Heart left ventricle (tissue), 16 donors: Measurements from ENCODE around the gene LDLRAD2. TPM values are rescaled to one million over a fixed set of nuclear protein-coding genes. Genes with fewer than 3 reads are reported as not detected.
A peak's percentile ranks its signal among the peaks of the same experiment; 100 is the strongest.

Source experiments
- ATAC-seq, 4 donors: fragments of 200-7000 bp; cut with Tn5 transposase; one replicate each; pipeline ENCODE4 v1.9.1; 2020 to 2022; ENCODE audit warnings: moderate library complexity in 4 of 4, mild to moderate bottlenecking in 3 of 4, moderate number of reproducible peaks in 1 of 4
- DNase-seq, 5 donors: peaks; one replicate each; pipeline ENCODE4 v3.0.0-alpha.2; 2020
- H3K27ac ChIP-seq, 12 donors: fragments of 200-600 bp; sonication (generic) in 4 of 12; one replicate each; pipeline versions ENCODE4 v1.5.0 to v1.8.0; 2016 to 2022; ENCODE audit warnings: mild to moderate bottlenecking in 2 of 12
- H3K27me3 ChIP-seq, 9 donors: fragments of 200-600 bp; sonication (generic) in 2 of 9; one replicate each; pipeline versions ENCODE4 v1.5.1 to v1.8.0; 2016 to 2022; ENCODE audit warnings: mild to moderate bottlenecking in 3 of 9
- H3K36me3 ChIP-seq, 9 donors: fragments of 200-600 bp; sonication (generic) in 2 of 9; one replicate each; pipeline versions ENCODE4 v1.5.0 to v1.8.0; 2018 to 2022; ENCODE audit warnings: mild to moderate bottlenecking in 2 of 9
- H3K4me1 ChIP-seq, 12 donors: fragments of 200-600 bp; sonication (generic) in 4 of 12; one replicate each; pipeline versions ENCODE4 v1.5.0 to v1.8.0; 2016 to 2022; ENCODE audit warnings: mild to moderate bottlenecking in 3 of 12
- H3K4me3 ChIP-seq, 12 donors: fragments of 200-600 bp; sonication (generic) in 4 of 12; one replicate each; pipeline versions ENCODE4 v1.5.0 to v1.8.0; 2017 to 2022; ENCODE audit warnings: mild to moderate bottlenecking in 9 of 12, moderate library complexity in 4 of 12
- H3K9me3 ChIP-seq, 12 donors: fragments of 200-600 bp; sonication (generic) in 4 of 12; one replicate each; pipeline versions ENCODE4 v1.5.0 to v1.8.0; 2016 to 2022; ENCODE audit warnings: mild to moderate bottlenecking in 1 of 12
- POLR2A ChIP-seq, 2 donors: fragments of 450-650 bp; IDR thresholded peaks; one replicate each; pipeline ENCODE4 v1.6.1; 2017; ENCODE audit warnings: antibody characterized with exemption in 2 of 2, mild to moderate bottlenecking in 2 of 2, moderate library complexity in 2 of 2
- WGBS, 4 donors: extraction: QIAGEN DNeasy Blood & Tissue Kit in 2 of 4; methylation state at CpG; one replicate each; pipeline versions ENCODE4 v1.1.5 to v1.1.7; 2013 to 2018; 5-methylcytosine and 5-hydroxymethylcytosine counted together
- intact Hi-C, 10 donors: fragments of 100-400 bp; cut with DNase I; formaldehyde crosslinking; loops; one replicate each; pipeline versions ENCODE4 v1.11.1 to v1.14.2; 2022
- polyA plus RNA-seq, 2 donors: library from polyadenylated mRNA; stranded (reverse); fragments of 200-250 nt; gene quantifications; one replicate each; pipeline ENCODE4 v1.2.3, GENCODE V29; 2013
- total RNA-seq, 9 donors: library from RNA; depleted of rRNA in 2 of 9; stranded (reverse); fragments of >200 nt in 2 of 9; fragmentation: NEBNext Ultra II Directional in 3 of 9; extraction: Animal tissue kit (Norgen Biotek cat#: 25700) in 3 of 9; gene quantifications; one replicate each; pipeline versions ENCODE4 v1.1.0 to v1.2.4, GENCODE V29; 2016 to 2023
- TF ChIP-seq, protein P1 (sequence below), 12 donors: fragments of 200-600 bp; sonication (generic) in 4 of 12; IDR thresholded peaks; one replicate each; pipeline versions ENCODE4 v1.5.0 to v1.8.0; 2018 to 2022; ENCODE audit warnings: antibody characterized with exemption in 12 of 12, mild to moderate bottlenecking in 5 of 12
- donor health status: ischemic (EF 13 %, LVEDD 7.1; RV severe dilation, severe dysfunction).
- donor health status: healthy with polysubstance abuse.
- donor health status: DM: no; HTN: yes; CAD: no.
- donor health status: DM: no; HTN: no; CAD: no.
- donor health status: ischemic (EF 25% LVEDD 6.9; RV normal size, moderate dysfunction).
- donor health status: ischemic (EF 25% LVEDD 5.7; RV mildly dilated, moderate dysfunction).
- donor health status: healthy.
- donor health status: DM: yes; HTN: yes; CAD: no.
- donor health status: ischemic (EF 35%, LVEDD 5.7; RV mildly dilated, moderate dysfunction).
- donor health status: nonischemic (EF 11% LVEDD 7.7; RV severe dilation, severe dysfunction).
- donor health status: DM: yes; HTN: yes; CAD: no.
- donor health status: PGD.
- donor health status: ischemic (EF 29% LVEDD 5.4; RV normal size, mild dysfunction).
- donor health status: nonischemic (EF 23%, LVEDD 6.1; RV moderate dilation, normal function).

LDLRAD2 gene
- total and polyA plus RNA-seq, 11 donors = 0.08 to 4.0 (median 0.33) TPM; not detected in 8

GRCh38 chr1:21845646-21846641, 33.9 kb downstream of the LDLRAD2 start:
- DNase-seq (peak in 2 of 5 donors; percentile 16 to 40), ATAC-seq (no peak)
- no peaks in the 10 kb centered on the region for H3K4me1 ChIP-seq
- 90 to 93% (median 92%) methylated on average over 25 to 33 of the region's 33 CpGs for WGBS, 4 donors
- no peak overlapping the region for H3K4me3 ChIP-seq
- H3K27ac ChIP-seq = no peak overlapping the region
- intact Hi-C loops = no loop called here
- no peaks in the 10 kb centered on the region for H3K9me3 ChIP-seq
- peaks cover 8 to 100% (median 99%) of the 10 kb centered on the region in 9 donors for H3K36me3 ChIP-seq
- TF ChIP-seq, protein P1, sequence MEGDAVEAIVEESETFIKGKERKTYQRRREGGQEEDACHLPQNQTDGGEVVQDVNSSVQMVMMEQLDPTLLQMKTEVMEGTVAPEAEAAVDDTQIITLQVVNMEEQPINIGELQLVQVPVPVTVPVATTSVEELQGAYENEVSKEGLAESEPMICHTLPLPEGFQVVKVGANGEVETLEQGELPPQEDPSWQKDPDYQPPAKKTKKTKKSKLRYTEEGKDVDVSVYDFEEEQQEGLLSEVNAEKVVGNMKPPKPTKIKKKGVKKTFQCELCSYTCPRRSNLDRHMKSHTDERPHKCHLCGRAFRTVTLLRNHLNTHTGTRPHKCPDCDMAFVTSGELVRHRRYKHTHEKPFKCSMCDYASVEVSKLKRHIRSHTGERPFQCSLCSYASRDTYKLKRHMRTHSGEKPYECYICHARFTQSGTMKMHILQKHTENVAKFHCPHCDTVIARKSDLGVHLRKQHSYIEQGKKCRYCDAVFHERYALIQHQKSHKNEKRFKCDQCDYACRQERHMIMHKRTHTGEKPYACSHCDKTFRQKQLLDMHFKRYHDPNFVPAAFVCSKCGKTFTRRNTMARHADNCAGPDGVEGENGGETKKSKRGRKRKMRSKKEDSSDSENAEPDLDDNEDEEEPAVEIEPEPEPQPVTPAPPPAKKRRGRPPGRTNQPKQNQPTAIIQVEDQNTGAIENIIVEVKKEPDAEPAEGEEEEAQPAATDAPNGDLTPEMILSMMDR (IDR thresholded peaks at IDR 0.05) = no peak
- TF ChIP-seq POLR2A (IDR thresholded peaks at IDR 0.05) = no peak
- no peaks in the 10 kb centered on the region for H3K27me3 ChIP-seq

DNA sequence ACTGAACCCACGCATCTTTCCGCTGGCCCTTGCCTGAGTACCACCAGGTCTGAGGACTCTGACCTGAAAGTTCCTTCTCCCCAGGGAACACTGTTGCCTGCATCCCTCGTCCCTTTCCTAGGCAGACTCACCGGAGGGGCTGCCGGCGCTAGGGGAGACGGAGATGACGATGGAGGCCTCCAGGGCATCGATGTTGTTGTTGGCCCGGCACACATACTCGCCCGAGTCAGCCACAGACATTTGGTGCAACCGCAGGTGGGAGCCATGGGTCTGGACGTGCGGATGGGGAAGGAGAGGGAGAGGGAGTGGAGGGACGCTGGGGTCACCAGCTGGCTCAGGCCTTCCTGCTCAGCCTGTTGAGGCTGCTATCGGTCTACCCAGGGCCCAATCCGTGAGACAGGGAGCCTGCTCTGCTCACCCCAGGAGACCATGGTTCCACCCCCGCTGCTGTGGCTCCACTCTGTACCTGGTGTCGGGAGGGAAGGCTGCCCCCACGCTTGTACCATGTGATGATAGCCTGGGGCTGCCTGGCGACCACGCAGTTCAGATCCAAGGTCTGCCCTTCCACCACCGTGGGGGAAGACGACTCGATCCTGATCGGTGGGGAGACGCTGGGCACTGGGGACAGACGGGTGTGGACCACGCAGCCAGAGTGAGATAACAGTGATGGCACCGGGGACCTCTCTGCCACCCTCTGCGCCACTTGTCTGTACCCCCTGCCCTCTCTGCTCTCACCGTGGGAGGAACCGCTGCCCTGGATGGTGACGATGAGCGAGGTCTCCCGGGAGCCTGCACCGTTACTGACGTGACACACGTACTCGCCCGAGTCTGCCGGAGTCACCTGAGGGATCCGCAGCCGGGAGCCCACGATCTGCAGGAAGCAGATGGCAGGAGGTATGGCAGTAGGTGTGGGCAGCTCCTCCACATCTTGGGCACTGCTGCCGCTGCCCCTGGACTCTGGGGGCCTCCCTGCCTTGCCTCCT, 35.4 kb downstream of the LDLRAD2 start:
- peak in 2 of 4 donors; percentile 5 to 8 for ATAC-seq
- TF ChIP-seq, protein P1 (IDR thresholded peaks at IDR 0.05) = no peak
- TF ChIP-seq POLR2A (IDR thresholded peaks at IDR 0.05) = no peak

DNA sequence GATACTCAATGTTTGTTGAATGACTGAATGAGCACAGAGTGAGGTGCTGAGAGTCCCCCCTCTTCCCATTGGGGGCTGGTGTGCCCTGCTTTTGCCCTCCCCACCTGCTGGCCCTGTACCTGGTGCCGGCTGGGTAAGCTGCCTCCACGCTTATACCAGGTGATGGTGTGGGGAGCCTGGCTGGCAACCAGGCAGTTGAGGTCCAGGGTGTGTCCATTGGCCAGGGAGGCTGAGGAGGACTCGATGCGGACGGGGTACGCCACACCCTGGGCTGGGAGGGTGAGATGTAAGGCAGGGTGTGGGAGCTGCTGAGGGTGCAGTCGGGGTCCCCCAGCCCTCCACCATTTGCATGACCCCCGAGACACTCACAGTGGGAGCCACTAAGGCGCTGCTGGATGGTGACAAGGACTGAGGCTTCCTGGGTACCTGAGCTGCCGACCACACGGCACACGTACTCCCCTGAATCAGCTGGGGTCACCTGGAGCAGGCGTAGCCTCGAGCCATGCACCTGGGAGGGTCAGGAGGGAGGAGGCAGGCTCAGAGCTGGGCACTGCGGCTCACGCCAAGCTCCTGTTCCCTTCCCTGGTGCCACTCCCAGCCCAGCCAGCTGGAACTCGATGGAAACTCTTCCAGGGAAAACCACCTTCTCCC, 36.6 kb downstream of the LDLRAD2 start:
- peaks cover 14 to 100% (median 99%) of the 10 kb centered on the region in 9 donors for H3K36me3 ChIP-seq
- H3K27ac ChIP-seq = no peak overlapping the region
- intact Hi-C loops = no loop called here
- 93 to 96% (median 95%) methylated on average over 11 to 17 of the region's 17 CpGs for WGBS, 4 donors
- no peaks in the 10 kb centered on the region for H3K4me1 ChIP-seq
- ATAC-seq (peak in 2 of 4 donors; percentile 2 to 21), DNase-seq (peak in 2 of 5 donors; percentile 16 to 57)
- TF ChIP-seq, protein P1 (IDR thresholded peaks at IDR 0.05) = no peak
- no peak for TF ChIP-seq POLR2A (IDR thresholded peaks at IDR 0.05)
- no peaks in the 10 kb centered on the region for H3K9me3 ChIP-seq
- H3K4me3 ChIP-seq = no peak overlapping the region
- no peaks in the 10 kb centered on the region for H3K27me3 ChIP-seq

More for the DNA sequence above, 35.4 kb downstream of the LDLRAD2 start:
- Histone ChIP-seq H3K4me1 (no peaks in the 10 kb centered on the region), H3K36me3 (peaks cover 9 to 100% (median 99%) of the 10 kb centered on the region in 9 donors), H3K9me3 (no peaks in the 10 kb centered on the region), H3K27me3 (no peaks in the 10 kb centered on the region), H3K4me3 (no peak overlapping the region), H3K27ac (no peak overlapping the region)
- WGBS, 4 donors = 90 to 92% (median 91%) methylated on average over 28 to 47 of the region's 47 CpGs
- intact Hi-C loops = no loop called here
- DNase-seq = peak in 2 of 5 donors; percentile 16 to 65
